ENCODE measurements around the gene MPZL1.

Gene MPZL1

GRCh38 chr1:167695756-167696561 is 25.8 kb upstream of the MPZL1 start:
- no peak for DNase-seq (ENCODE audit: low read depth in 2 of 2)

- no peak for DNase-seq (ENCODE audit: low read depth in 2 of 2)
Measured at GRCh38 chr1:167697667-167698141, 24.1 kb upstream of the MPZL1 start.

- no peak for DNase-seq (ENCODE audit: low read depth in 2 of 2)
Measured at GRCh38 chr1:167698313-167698712, 23.5 kb upstream of the MPZL1 start.

GRCh38 chr1:167701510-167701909 is 20.3 kb upstream of the MPZL1 start:
- no peak for DNase-seq (ENCODE audit: low read depth in 2 of 2)

GRCh38 chr1:167703557-167703956 is 18.2 kb upstream of the MPZL1 start:
- DNase-seq (ENCODE audit: low read depth in 2 of 2) = no peak

GRCh38 chr1:167704715-167705114 is 17.1 kb upstream of the MPZL1 start:
- no peak for DNase-seq (ENCODE audit: low read depth in 2 of 2)

GRCh38 chr1:167705250-167705649 is 16.5 kb upstream of the MPZL1 start:
- DNase-seq (ENCODE audit: low read depth in 2 of 2) = no peak

GRCh38 chr1:167706363-167706762 is 15.4 kb upstream of the MPZL1 start:
- no peak for DNase-seq (ENCODE audit: low read depth in 2 of 2)

- no peak for DNase-seq (ENCODE audit: low read depth in 2 of 2)
Measured at GRCh38 chr1:167706931-167707877, 14.6 kb upstream of the MPZL1 start.

GRCh38 chr1:167707942-167708341 is 13.8 kb upstream of the MPZL1 start:
- no peak for DNase-seq (ENCODE audit: low read depth in 2 of 2)

- no peak for DNase-seq (ENCODE audit: low read depth in 2 of 2)
Measured at GRCh38 chr1:167708940-167709389, 12.8 kb upstream of the MPZL1 start.

GRCh38 chr1:167710836-167711235 is 10.9 kb upstream of the MPZL1 start:
- DNase-seq (ENCODE audit: low read depth in 2 of 2) = no peak

- DNase-seq (ENCODE audit: low read depth in 2 of 2) = no peak
Measured at GRCh38 chr1:167711797-167712196, 10.0 kb upstream of the MPZL1 start.

GRCh38 chr1:167713330-167714081 is 8.3 kb upstream of the MPZL1 start:
- no peak for DNase-seq (ENCODE audit: low read depth in 2 of 2)

- peak in 1 of 2 donors; percentile 73 for DNase-seq (ENCODE audit: low read depth in 2 of 2)
Measured at GRCh38 chr1:167714098-167714438, 7.7 kb upstream of the MPZL1 start.

- peak; percentile 81 to 82 for DNase-seq (ENCODE audit: low read depth in 2 of 2)
Measured at GRCh38 chr1:167714439-167715156, 7.2 kb upstream of the MPZL1 start.

- peak; percentile 79 to 82 for DNase-seq (ENCODE audit: low read depth in 2 of 2)
Measured at GRCh38 chr1:167715157-167715999, 6.4 kb upstream of the MPZL1 start.

- DNase-seq (ENCODE audit: low read depth in 2 of 2) = no peak
Measured at GRCh38 chr1:167716000-167716271, 5.8 kb upstream of the MPZL1 start.

- no peak for DNase-seq (ENCODE audit: low read depth in 2 of 2)
Measured at GRCh38 chr1:167717351-167717750, 4.4 kb upstream of the MPZL1 start.

- no peak for DNase-seq (ENCODE audit: low read depth in 2 of 2)
Measured at GRCh38 chr1:167718914-167719691, 2.7 kb upstream of the MPZL1 start.

Data from stimulated activated CD4-positive, alpha-beta T cell treated with anti-CD3 and anti-CD28 coated beads, Interleukin-15, amount 100 ng/mL, for 48 hours (primary cell).